ENCODE results near the gene ALOX5AP. TPM values are rescaled to one million over a fixed set of nuclear protein-coding genes. Genes with fewer than 3 reads are reported as not detected.

Gene ALOX5AP
- total RNA-seq, 2 experiments from 2014 or later, result 40.5 to 42.2 TPM

DNA sequence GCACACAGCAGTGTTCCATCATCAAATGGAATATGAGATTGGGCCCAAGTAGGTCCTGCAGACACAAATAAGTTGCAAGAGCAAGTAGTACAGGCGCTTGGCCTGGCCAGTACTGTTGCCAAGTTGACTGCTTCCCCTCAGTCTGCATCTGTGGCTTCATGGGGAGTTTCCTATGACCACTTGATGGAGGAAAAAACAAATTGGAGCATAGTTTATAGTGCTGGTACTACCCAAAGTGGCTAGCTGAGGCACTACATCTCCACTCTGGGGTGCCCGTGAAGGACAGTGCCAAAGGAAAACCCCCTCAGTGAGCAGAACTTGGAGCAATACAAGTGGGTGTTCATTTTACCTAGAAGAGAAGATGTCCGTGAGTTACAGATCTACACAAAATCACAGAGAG lies 10.6 kb upstream of the ALOX5AP start:
- peaks cover 11% of the 10 kb centered on the region for H3K4me1 Mint-ChIP-seq (ENCODE audit: low read depth)
- intact Hi-C loops (cut with micrococcal nuclease), result no loop called here
- H3K27me3 Mint-ChIP-seq, result no peaks in the 10 kb centered on the region
- no peak for TF ChIP-seq CTCF (IDR thresholded peaks at IDR 0.05)
- H3K27ac Mint-ChIP-seq, result no peak overlapping the region
- H3K36me3 Mint-ChIP-seq (ENCODE audit: low read depth), result no peaks in the 10 kb centered on the region
- no peak overlapping the region for H3K4me3 Mint-ChIP-seq
- H3K9me3 Mint-ChIP-seq, result peaks cover 2% of the 10 kb centered on the region
- DNase-seq, result no peak
- ChIA-PET CTCF (no interaction called here), POLR2A (interaction anchor here (1.9 kb wide), 1 partner anchor 15 kb away, joined by 8 read pairs; no protein-coding TSS in a partner anchor)
- peak; percentile 27 for ATAC-seq

GRCh38 chr13:30725326-30726085 lies 9.8 kb upstream of the ALOX5AP start:
- TF ChIP-seq CTCF (IDR thresholded peaks at IDR 0.05), result no peak
- intact Hi-C loops (cut with micrococcal nuclease), result no loop called here
- DNase-seq (no peak), ATAC-seq (no peak)
- CTCF ChIA-PET, result interaction anchor here (0.8 kb wide), 1 partner anchor 14 kb away, joined by 3 read pairs; no protein-coding TSS in a partner anchor
- peaks cover 2% of the 10 kb centered on the region for H3K9me3 Mint-ChIP-seq
- H3K27ac Mint-ChIP-seq, result no peak overlapping the region
- H3K4me1 Mint-ChIP-seq (ENCODE audit: low read depth), result peaks cover 8% of the 10 kb centered on the region
- H3K36me3 Mint-ChIP-seq (ENCODE audit: low read depth), result no peaks in the 10 kb centered on the region
- POLR2A ChIA-PET, result no interaction called here
- H3K4me3 Mint-ChIP-seq, result no peak overlapping the region
- H3K27me3 Mint-ChIP-seq, result no peaks in the 10 kb centered on the region

DNA sequence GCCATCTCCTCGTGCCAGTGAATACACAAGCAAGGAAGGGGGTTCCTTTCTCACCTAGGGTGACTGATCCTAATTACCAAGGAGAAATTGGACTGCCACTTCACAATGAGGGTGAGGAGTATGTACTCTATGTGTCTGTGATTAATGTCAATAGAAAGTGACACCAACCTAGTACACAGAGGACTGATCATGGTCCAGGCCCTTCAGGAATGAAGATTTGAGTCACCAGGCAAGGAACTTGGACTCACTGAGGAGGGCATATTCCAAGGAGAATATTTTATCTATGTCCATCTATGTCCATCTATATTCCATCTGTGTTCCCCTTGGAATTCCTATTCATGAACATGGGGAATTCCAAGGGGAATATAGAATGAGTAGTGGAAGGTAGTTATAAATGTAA lies 9.2 kb upstream of the ALOX5AP start:
- ChIA-PET POLR2A (interaction anchor here (0.9 kb wide), 1 partner anchor 12 kb away, joined by 3 read pairs; no protein-coding TSS in a partner anchor), CTCF (interaction anchor here (0.8 kb wide), 1 partner anchor 14 kb away, joined by 3 read pairs; no protein-coding TSS in a partner anchor)
- TF ChIP-seq CTCF (IDR thresholded peaks at IDR 0.05), result no peak
- H3K4me1 Mint-ChIP-seq (ENCODE audit: low read depth), result peaks cover 2% of the 10 kb centered on the region
- no peak overlapping the region for H3K27ac Mint-ChIP-seq
- ATAC-seq, result no peak
- H3K36me3 Mint-ChIP-seq (ENCODE audit: low read depth), result no peaks in the 10 kb centered on the region
- peaks cover 2% of the 10 kb centered on the region for H3K9me3 Mint-ChIP-seq
- H3K27me3 Mint-ChIP-seq, result no peaks in the 10 kb centered on the region
- no peak overlapping the region for H3K4me3 Mint-ChIP-seq
- intact Hi-C loops (cut with micrococcal nuclease), result no loop called here
- no peak for DNase-seq

- DNase-seq (no peak), ATAC-seq (no peak)
- no peak for TF ChIP-seq CTCF (IDR thresholded peaks at IDR 0.05)
- Mint-ChIP-seq H3K36me3 (ENCODE audit: low read depth) (no peaks in the 10 kb centered on the region), H3K4me3 (no peak overlapping the region), H3K9me3 (peaks cover 2% of the 10 kb centered on the region), H3K27ac (no peak overlapping the region), H3K4me1 (ENCODE audit: low read depth) (no peaks in the 10 kb centered on the region), H3K27me3 (peaks cover 2% of the 10 kb centered on the region)
- CTCF ChIA-PET, result interaction anchor here (1.2 kb wide), 1 partner anchor 77 kb away, joined by 3 read pairs; no protein-coding TSS in a partner anchor
- POLR2A ChIA-PET, result no interaction called here
- intact Hi-C loops (cut with micrococcal nuclease), result no loop called here
These were observed 7.6 kb upstream of the ALOX5AP start for GRCh38 chr13:30727491-30728355.

Data from activated CD8-positive, alpha-beta T cell treated with anti-CD3 and anti-CD28 coated beads for 36 hours (primary cell).